ENCODE results near the gene TXNRD1. TPM values are rescaled to one million over a fixed set of nuclear protein-coding genes. Genes with fewer than 3 reads are reported as not detected.

Gene TXNRD1
- total and polyA plus RNA-seq, 2 of the 8 experiments (the other 6 are each of a cell fraction or from before 2014, with no cell fraction given), result 56.8 to 127 TPM

GRCh38 chr12:104280717-104281458, 65.3 kb downstream of the TXNRD1 start (continued):
- TF ChIP-seq, protein P1, sequence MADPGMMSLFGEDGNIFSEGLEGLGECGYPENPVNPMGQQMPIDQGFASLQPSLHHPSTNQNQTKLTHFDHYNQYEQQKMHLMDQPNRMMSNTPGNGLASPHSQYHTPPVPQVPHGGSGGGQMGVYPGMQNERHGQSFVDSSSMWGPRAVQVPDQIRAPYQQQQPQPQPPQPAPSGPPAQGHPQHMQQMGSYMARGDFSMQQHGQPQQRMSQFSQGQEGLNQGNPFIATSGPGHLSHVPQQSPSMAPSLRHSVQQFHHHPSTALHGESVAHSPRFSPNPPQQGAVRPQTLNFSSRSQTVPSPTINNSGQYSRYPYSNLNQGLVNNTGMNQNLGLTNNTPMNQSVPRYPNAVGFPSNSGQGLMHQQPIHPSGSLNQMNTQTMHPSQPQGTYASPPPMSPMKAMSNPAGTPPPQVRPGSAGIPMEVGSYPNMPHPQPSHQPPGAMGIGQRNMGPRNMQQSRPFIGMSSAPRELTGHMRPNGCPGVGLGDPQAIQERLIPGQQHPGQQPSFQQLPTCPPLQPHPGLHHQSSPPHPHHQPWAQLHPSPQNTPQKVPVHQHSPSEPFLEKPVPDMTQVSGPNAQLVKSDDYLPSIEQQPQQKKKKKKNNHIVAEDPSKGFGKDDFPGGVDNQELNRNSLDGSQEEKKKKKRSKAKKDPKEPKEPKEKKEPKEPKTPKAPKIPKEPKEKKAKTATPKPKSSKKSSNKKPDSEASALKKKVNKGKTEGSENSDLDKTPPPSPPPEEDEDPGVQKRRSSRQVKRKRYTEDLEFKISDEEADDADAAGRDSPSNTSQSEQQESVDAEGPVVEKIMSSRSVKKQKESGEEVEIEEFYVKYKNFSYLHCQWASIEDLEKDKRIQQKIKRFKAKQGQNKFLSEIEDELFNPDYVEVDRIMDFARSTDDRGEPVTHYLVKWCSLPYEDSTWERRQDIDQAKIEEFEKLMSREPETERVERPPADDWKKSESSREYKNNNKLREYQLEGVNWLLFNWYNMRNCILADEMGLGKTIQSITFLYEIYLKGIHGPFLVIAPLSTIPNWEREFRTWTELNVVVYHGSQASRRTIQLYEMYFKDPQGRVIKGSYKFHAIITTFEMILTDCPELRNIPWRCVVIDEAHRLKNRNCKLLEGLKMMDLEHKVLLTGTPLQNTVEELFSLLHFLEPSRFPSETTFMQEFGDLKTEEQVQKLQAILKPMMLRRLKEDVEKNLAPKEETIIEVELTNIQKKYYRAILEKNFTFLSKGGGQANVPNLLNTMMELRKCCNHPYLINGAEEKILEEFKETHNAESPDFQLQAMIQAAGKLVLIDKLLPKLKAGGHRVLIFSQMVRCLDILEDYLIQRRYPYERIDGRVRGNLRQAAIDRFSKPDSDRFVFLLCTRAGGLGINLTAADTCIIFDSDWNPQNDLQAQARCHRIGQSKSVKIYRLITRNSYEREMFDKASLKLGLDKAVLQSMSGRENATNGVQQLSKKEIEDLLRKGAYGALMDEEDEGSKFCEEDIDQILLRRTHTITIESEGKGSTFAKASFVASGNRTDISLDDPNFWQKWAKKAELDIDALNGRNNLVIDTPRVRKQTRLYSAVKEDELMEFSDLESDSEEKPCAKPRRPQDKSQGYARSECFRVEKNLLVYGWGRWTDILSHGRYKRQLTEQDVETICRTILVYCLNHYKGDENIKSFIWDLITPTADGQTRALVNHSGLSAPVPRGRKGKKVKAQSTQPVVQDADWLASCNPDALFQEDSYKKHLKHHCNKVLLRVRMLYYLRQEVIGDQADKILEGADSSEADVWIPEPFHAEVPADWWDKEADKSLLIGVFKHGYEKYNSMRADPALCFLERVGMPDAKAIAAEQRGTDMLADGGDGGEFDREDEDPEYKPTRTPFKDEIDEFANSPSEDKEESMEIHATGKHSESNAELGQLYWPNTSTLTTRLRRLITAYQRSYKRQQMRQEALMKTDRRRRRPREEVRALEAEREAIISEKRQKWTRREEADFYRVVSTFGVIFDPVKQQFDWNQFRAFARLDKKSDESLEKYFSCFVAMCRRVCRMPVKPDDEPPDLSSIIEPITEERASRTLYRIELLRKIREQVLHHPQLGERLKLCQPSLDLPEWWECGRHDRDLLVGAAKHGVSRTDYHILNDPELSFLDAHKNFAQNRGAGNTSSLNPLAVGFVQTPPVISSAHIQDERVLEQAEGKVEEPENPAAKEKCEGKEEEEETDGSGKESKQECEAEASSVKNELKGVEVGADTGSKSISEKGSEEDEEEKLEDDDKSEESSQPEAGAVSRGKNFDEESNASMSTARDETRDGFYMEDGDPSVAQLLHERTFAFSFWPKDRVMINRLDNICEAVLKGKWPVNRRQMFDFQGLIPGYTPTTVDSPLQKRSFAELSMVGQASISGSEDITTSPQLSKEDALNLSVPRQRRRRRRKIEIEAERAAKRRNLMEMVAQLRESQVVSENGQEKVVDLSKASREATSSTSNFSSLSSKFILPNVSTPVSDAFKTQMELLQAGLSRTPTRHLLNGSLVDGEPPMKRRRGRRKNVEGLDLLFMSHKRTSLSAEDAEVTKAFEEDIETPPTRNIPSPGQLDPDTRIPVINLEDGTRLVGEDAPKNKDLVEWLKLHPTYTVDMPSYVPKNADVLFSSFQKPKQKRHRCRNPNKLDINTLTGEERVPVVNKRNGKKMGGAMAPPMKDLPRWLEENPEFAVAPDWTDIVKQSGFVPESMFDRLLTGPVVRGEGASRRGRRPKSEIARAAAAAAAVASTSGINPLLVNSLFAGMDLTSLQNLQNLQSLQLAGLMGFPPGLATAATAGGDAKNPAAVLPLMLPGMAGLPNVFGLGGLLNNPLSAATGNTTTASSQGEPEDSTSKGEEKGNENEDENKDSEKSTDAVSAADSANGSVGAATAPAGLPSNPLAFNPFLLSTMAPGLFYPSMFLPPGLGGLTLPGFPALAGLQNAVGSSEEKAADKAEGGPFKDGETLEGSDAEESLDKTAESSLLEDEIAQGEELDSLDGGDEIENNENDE (IDR thresholded peaks at IDR 0.05; ENCODE audit: insufficient replicate concordance, low read length), result no peak
- TF ChIP-seq EZH2 (IDR thresholded peaks at IDR 0.05; ENCODE audit: low read depth, low read length, severe bottlenecking) (no peak), CHD1 (IDR thresholded peaks at IDR 0.05; ENCODE audit: low read depth, low read length) (no peak), ZNF274 (IDR thresholded peaks at IDR 0.05; ENCODE audit: borderline replicate concordance, extremely low read depth, low read length) (no peak), RAD21 (IDR thresholded peaks at IDR 0.05 in 1 of 2, conservative IDR thresholded peaks at IDR 0.05 in 1 of 2; ENCODE audit: low read depth in 2 of 2, low read length in 2 of 2) (no peak), TAF7 (optimal IDR thresholded peaks at IDR 0.05; ENCODE audit: borderline replicate concordance, low read depth, low read length) (no peak), USF2 (IDR thresholded peaks at IDR 0.05; ENCODE audit: low read length) (no peak), NANOG (IDR thresholded peaks at IDR 0.05; ENCODE audit: insufficient read depth, low read depth, low read length, poor library complexity, severe bottlenecking) (no peak)

All from H1 (cell line).